PC-3 (cell line): ENCODE measurements around the gene TBXA2R. TPM values are rescaled to one million over a fixed set of nuclear protein-coding genes. Genes with fewer than 3 reads are reported as not detected.

Source experiments
- ATAC-seq: fragments of 200-7000 bp; cut with Tn5 transposase; 2 replicates; pipeline ENCODE4 v1.9.1; 2020; ENCODE audit warnings: mild to moderate bottlenecking, moderate library complexity
- BruUV-seq: library from RNA; stranded (reverse); fragments of 400-500 nt; replicated peaks from 2 replicates; lab custom pipeline; 2021; lab: Mats Ljungman, UMichigan
- CTCF ChIA-PET: fragments of 300-600 bp; sonication (Branson Sonifier 250); formaldehyde crosslinking; loops from one replicate; lab custom pipeline; 2022; ENCODE audit warnings: antibody characterized with exemption; lab: Charles Lee
- POLR2A ChIA-PET: fragments of 300-600 bp; sonication (Branson Sonifier 250); formaldehyde crosslinking; loops from one replicate; lab custom pipeline; 2022; ENCODE audit warnings: antibody characterized with exemption; ENCODE audit not compliant: unreplicated experiment; lab: Charles Lee
- DNase-seq: peaks from one replicate; pipeline ENCODE4 v3.0.0-alpha.2; 2015
- H2AFZ ChIP-seq: fragments of 300-600 bp; sonication (generic); 2 replicates; pipeline ENCODE4 v1.6.0; 2016; ENCODE audit warnings: antibody characterized with exemption, low read length
- H3F3A ChIP-seq: fragments of 300-600 bp; sonication (generic); one replicate; pipeline ENCODE4 v1.6.0; 2017; ENCODE audit warnings: antibody characterized with exemption, low read length, control low read depth, mild to moderate bottlenecking; ENCODE audit not compliant: unreplicated experiment
- H3K27ac ChIP-seq: fragments of 300-600 bp; sonication (generic); 2 replicates; pipeline ENCODE4 v1.5.1; 2016; ENCODE audit warnings: mild to moderate bottlenecking, low read length
- H3K27me3 ChIP-seq: fragments of 300-600 bp; sonication (generic); 2 replicates; pipeline ENCODE4 v1.6.1; 2016; ENCODE audit warnings: low read length, mixed read lengths
- H3K36me3 ChIP-seq: fragments of 300-600 bp; sonication (generic); 2 replicates; pipeline ENCODE4 v1.6.1; 2016; ENCODE audit warnings: low read depth, mixed run types, low read length, mixed read lengths
- H3K4me1 ChIP-seq: fragments of 300-600 bp; sonication (generic); 2 replicates; pipeline ENCODE4 v1.5.1; 2016; ENCODE audit warnings: low read length; ENCODE audit not compliant: insufficient read depth
- H3K4me2 ChIP-seq: fragments of 300-600 bp; sonication (generic); 2 replicates; pipeline ENCODE4 v1.6.0; 2016; ENCODE audit warnings: low read length
- H3K4me3 ChIP-seq: fragments of 300-600 bp; sonication (generic); 2 replicates; pipeline ENCODE4 v1.5.1; 2016; ENCODE audit warnings: mild to moderate bottlenecking, low read length, mixed read lengths
- H3K79me2 ChIP-seq: fragments of 300-600 bp; sonication (generic); 2 replicates; pipeline ENCODE4 v1.6.1; 2017; ENCODE audit warnings: low read length, mixed read lengths
- H3K9ac ChIP-seq: fragments of 300-600 bp; sonication (generic); 2 replicates; pipeline ENCODE4 v1.6.0; 2016; ENCODE audit warnings: mild to moderate bottlenecking, low read length
- H3K9me2 ChIP-seq: fragments of 300-600 bp; sonication (generic); replicated peaks from 2 replicates; pipeline ENCODE4 v1.6.1; 2016; ENCODE audit warnings: mixed run types, low read length, mixed read lengths
- H3K9me3 ChIP-seq: fragments of 300-600 bp; sonication (generic); 2 replicates; pipeline ENCODE4 v1.6.1; 2016; ENCODE audit warnings: low read length, mixed read lengths
- H4K20me1 ChIP-seq: fragments of 300-600 bp; sonication (generic); 2 replicates; pipeline ENCODE4 v1.6.1; 2016; ENCODE audit warnings: low read length, mixed read lengths
- EZH2 ChIP-seq: fragments of 300-600 bp; sonication (generic); IDR thresholded peaks from one replicate; pipeline ENCODE4 v1.6.1; 2017; ENCODE audit warnings: antibody characterized with exemption, mild to moderate bottlenecking, low read length; ENCODE audit not compliant: unreplicated experiment
- EZH2phosphoT487 ChIP-seq: fragments of 300-600 bp; sonication (generic); IDR thresholded peaks from 2 replicates; pipeline ENCODE4 v1.6.1; 2018; ENCODE audit warnings: mild to moderate bottlenecking, antibody characterized with exemption, low read length, borderline replicate concordance
- intact Hi-C: fragments of 100-400 bp; cut with micrococcal nuclease; formaldehyde crosslinking; loops from 2 replicates; pipeline ENCODE4 v1.9.0; 2023
- total RNA-seq: library from RNA; depleted of rRNA; stranded (reverse); fragments of >200 nt; gene quantifications from 2 replicates; pipeline ENCODE4 v1.2.3, GENCODE V29; 2014
- TF ChIP-seq, protein P1 (sequence below): fragments of 300-600 bp; sonication (generic); conservative IDR thresholded peaks from 2 replicates; pipeline ENCODE4 v1.5.1; 2017; ENCODE audit warnings: antibody characterized with exemption, low read depth, mild to moderate bottlenecking, low read length

Gene TBXA2R
- total RNA-seq, 1 experiment from 2014 or later, result 0.77 TPM

GRCh38 chr19:3556423-3556977 lies 50.2 kb downstream of the TBXA2R start:
- intact Hi-C loops, result no loop called here
- H3F3A ChIP-seq, result no peaks in the 10 kb centered on the region
- ChIA-PET POLR2A (interaction anchor here (0.6 kb wide), 1 partner anchor 11 kb away, joined by 13 read pairs; no protein-coding TSS in a partner anchor), CTCF (no interaction called here)
- peak overlapping the region; percentile 91 for H3K4me3 ChIP-seq
- H3K9ac ChIP-seq, result peak overlapping the region; percentile 76
- H3K27me3 ChIP-seq, result no peaks in the 10 kb centered on the region
- ATAC-seq, result no peak
- peaks cover 12% of the 10 kb centered on the region; the same call in 1 of the 2 replicates for H3K4me1 ChIP-seq
- H3K27ac ChIP-seq, result no peak overlapping the region
- H3K79me2 ChIP-seq, result peaks cover 41% of the 10 kb centered on the region
- H3K4me2 ChIP-seq, result peak overlapping the region; percentile 92
- H3K36me3 ChIP-seq, result no peaks in the 10 kb centered on the region
- DNase-seq, result no peak
- H3K9me2 ChIP-seq, result no peaks in the 10 kb centered on the region
- BruUV-seq, result no TSS peak
- H2AFZ ChIP-seq, result no peak overlapping the region
- peaks cover 18% of the 10 kb centered on the region for H4K20me1 ChIP-seq
- no peak for TF ChIP-seq EZH2phosphoT487
- TF ChIP-seq, protein P1, sequence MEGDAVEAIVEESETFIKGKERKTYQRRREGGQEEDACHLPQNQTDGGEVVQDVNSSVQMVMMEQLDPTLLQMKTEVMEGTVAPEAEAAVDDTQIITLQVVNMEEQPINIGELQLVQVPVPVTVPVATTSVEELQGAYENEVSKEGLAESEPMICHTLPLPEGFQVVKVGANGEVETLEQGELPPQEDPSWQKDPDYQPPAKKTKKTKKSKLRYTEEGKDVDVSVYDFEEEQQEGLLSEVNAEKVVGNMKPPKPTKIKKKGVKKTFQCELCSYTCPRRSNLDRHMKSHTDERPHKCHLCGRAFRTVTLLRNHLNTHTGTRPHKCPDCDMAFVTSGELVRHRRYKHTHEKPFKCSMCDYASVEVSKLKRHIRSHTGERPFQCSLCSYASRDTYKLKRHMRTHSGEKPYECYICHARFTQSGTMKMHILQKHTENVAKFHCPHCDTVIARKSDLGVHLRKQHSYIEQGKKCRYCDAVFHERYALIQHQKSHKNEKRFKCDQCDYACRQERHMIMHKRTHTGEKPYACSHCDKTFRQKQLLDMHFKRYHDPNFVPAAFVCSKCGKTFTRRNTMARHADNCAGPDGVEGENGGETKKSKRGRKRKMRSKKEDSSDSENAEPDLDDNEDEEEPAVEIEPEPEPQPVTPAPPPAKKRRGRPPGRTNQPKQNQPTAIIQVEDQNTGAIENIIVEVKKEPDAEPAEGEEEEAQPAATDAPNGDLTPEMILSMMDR, result no peak
- TF ChIP-seq EZH2, result no peak
- no peaks in the 10 kb centered on the region for H3K9me3 ChIP-seq

GRCh38 chr19:3555653-3556422 lies 50.8 kb downstream of the TBXA2R start:
- CTCF ChIA-PET, result no interaction called here
- intact Hi-C loops, result no loop called here

More at GRCh38 chr19:3555653-3556422, 50.8 kb downstream of the TBXA2R start:
- TF ChIP-seq EZH2phosphoT487, result no peak
- TF ChIP-seq, protein P1, result no peak
- no peak for TF ChIP-seq EZH2
- Histone ChIP-seq H3K4me1 (peaks cover 12% of the 10 kb centered on the region; the same call in 1 of the 2 replicates), H3K9ac (peak overlapping the region; percentile 76; the same call in 1 of the 2 replicates), H3K79me2 (peaks cover 41% of the 10 kb centered on the region), H3K27me3 (no peaks in the 10 kb centered on the region), H3F3A (no peaks in the 10 kb centered on the region), H3K4me3 (peak overlapping the region; percentile 91), H3K9me2 (no peaks in the 10 kb centered on the region), H3K27ac (no peak overlapping the region), H3K36me3 (no peaks in the 10 kb centered on the region), H3K9me3 (no peaks in the 10 kb centered on the region), H4K20me1 (peaks cover 18% of the 10 kb centered on the region), H2AFZ (no peak overlapping the region), H3K4me2 (peak overlapping the region; percentile 92)
- no TSS peak for BruUV-seq
- DNase-seq, result no peak
- ATAC-seq, result 0 out of 2 replicates have a peak, but pooled peaks have one; percentile 4
- POLR2A ChIA-PET, result no interaction called here
